ENCODE results near the gene POU2F1.
A peak's percentile ranks its signal among the peaks of the same experiment; 100 is the strongest.

The POU2F1 gene

DNA sequence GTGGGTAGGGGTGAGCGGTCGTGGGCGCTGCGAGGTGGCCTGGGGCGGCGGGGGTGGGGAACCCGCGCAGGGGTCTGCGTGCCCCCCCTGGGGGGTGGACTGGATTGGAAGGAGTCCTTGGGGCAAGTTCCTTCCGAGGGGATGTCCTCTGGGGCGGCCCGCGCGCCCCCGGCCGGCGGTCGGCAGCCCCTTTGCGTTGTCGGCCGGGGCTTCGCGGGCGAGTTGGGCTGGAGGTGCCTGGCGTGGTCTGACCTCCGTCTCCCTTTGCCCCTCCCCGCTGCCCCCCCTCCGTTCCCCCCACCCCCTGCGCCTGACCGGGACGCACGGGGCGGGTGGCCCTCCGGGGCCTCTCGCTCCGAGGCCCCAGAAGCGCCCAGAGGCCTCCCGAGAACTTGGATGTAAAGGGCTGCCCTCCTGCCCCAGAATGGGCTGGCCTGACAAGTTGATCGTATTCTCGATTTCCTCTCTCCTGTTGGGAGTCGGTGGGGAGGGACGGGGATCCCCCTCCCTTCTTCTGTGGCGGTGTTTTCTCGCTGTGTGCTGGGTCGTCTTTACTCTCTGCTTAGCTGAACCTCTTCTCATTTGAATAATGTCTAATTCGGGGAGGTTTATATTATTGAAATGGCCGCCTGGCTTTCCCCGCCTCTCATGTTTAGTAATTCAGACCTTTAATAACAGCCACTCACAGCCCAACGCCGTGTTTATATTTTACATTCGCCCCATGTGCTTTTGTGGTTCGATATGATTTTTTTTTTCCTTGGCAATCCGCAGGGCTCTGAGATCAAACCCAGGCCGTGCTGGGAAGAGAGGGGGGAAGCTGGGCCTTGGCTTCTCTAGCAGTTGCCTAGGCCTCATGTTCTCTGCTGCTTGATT, 1.3 kb downstream of the POU2F1 start (continued):
- TF ChIP-seq ZFP3 (tag by site-specific recombination; IDR thresholded peaks at IDR 0.05; ENCODE audit: low read depth) (no peak), ZFHX2 (tag by site-specific recombination; conservative IDR thresholded peaks at IDR 0.05) (peak; percentile 61), GLIS1 (tag by site-specific recombination; IDR thresholded peaks at IDR 0.05) (peak; percentile 65; the same call in 1 of the 2 replicates), REPIN1 (tag by site-specific recombination; IDR thresholded peaks at IDR 0.05; ENCODE audit: low read depth) (no peak), PRDM6 (tag by site-specific recombination; IDR thresholded peaks at IDR 0.05) (peak; percentile 82), ZNF610 (tag by site-specific recombination; IDR thresholded peaks at IDR 0.05; ENCODE audit: borderline replicate concordance) (no peak), ZNF121 (tag by site-specific recombination; IDR thresholded peaks at IDR 0.05) (no peak), ZFP37 (tag by site-specific recombination; IDR thresholded peaks at IDR 0.05) (no peak), ZNF585B (tag by site-specific recombination; IDR thresholded peaks at IDR 0.05) (no peak), ZNF37A (tag by site-specific recombination; IDR thresholded peaks at IDR 0.05) (no peak), SP7 (tag by site-specific recombination; IDR thresholded peaks at IDR 0.05) (peak; percentile 79), ZNF596 (tag by site-specific recombination; IDR thresholded peaks at IDR 0.05) (no peak), MEIS1 (CRISPR knock-in tag; IDR thresholded peaks at IDR 0.05; ENCODE audit: borderline replicate concordance) (no peak), ZNF394 (tag by site-specific recombination; IDR thresholded peaks at IDR 0.05; ENCODE audit: borderline replicate concordance) (peak; percentile 57; the same call in 1 of the 2 replicates), ZNF791 (tag by site-specific recombination; IDR thresholded peaks at IDR 0.05) (no peak), ZNF169 (tag by site-specific recombination; IDR thresholded peaks at IDR 0.05) (no peak), ZNF138 (tag by site-specific recombination; IDR thresholded peaks at IDR 0.05; ENCODE audit: borderline replicate concordance) (no peak), IKZF3 (tag by site-specific recombination; IDR thresholded peaks at IDR 0.05) (0 out of 2 replicates have a peak, but pooled peaks have one; percentile 42), ZBTB20 (tag by site-specific recombination; IDR thresholded peaks at IDR 0.05) (peak; percentile 72; the same call in 1 of the 2 replicates), ZNF335 (tag by site-specific recombination; conservative IDR thresholded peaks at IDR 0.05) (peak; percentile 92), BCL11B (tag by site-specific recombination; IDR thresholded peaks at IDR 0.05; ENCODE audit: low read depth) (peak; percentile 54; the same call in 1 of the 2 replicates), TRIM28 (IDR thresholded peaks at IDR 0.05; ENCODE audit: borderline replicate concordance, low read length) (no peak), SP2 (tag by site-specific recombination; IDR thresholded peaks at IDR 0.05) (peak; percentile 76), ZNF133 (tag by site-specific recombination; IDR thresholded peaks at IDR 0.05) (no peak), ZNF501 (tag by site-specific recombination; IDR thresholded peaks at IDR 0.05) (no peak; the same call in 1 of the 2 replicates), ZNF155 (tag by site-specific recombination; IDR thresholded peaks at IDR 0.05) (no peak), ZSCAN5A (tag by site-specific recombination; IDR thresholded peaks at IDR 0.05) (no peak), ZNF785 (tag by site-specific recombination; IDR thresholded peaks at IDR 0.05) (no peak), ZNF114 (tag by site-specific recombination; IDR thresholded peaks at IDR 0.05) (no peak)
- TF ChIP-seq, protein P1, sequence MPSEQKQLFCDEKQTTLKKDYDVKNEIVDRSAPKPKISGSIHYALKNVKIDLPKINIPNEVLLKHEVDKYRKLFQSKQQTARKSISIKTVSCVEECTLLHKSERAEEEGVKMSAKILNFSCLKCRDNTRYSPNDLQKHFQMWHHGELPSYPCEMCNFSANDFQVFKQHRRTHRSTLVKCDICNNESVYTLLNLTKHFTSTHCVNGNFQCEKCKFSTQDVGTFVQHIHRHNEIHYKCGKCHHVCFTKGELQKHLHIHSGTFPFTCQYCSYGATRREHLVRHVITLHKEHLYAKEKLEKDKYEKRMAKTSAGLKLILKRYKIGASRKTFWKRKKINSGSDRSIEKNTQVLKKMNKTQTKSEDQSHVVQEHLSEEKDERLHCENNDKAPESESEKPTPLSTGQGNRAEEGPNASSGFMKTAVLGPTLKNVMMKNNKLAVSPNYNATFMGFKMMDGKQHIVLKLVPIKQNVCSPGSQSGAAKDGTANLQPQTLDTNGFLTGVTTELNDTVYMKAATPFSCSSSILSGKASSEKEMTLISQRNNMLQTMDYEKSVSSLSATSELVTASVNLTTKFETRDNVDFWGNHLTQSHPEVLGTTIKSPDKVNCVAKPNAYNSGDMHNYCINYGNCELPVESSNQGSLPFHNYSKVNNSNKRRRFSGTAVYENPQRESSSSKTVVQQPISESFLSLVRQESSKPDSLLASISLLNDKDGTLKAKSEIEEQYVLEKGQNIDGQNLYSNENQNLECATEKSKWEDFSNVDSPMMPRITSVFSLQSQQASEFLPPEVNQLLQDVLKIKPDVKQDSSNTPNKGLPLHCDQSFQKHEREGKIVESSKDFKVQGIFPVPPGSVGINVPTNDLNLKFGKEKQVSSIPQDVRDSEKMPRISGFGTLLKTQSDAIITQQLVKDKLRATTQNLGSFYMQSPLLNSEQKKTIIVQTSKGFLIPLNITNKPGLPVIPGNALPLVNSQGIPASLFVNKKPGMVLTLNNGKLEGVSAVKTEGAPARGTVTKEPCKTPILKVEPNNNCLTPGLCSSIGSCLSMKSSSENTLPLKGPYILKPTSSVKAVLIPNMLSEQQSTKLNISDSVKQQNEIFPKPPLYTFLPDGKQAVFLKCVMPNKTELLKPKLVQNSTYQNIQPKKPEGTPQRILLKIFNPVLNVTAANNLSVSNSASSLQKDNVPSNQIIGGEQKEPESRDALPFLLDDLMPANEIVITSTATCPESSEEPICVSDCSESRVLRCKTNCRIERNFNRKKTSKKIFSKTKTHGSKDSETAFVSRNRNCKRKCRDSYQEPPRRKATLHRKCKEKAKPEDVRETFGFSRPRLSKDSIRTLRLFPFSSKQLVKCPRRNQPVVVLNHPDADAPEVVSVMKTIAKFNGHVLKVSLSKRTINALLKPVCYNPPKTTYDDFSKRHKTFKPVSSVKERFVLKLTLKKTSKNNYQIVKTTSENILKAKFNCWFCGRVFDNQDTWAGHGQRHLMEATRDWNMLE (tag by site-specific recombination; conservative IDR thresholded peaks at IDR 0.05; ENCODE audit: low read depth), result no peak

Data from HEK293 (cell line).